Skeletal muscle tissue (tissue), 4 donors: ENCODE measurements around the gene IGFBP6. TPM values are rescaled to one million over a fixed set of nuclear protein-coding genes. Genes with fewer than 3 reads are reported as not detected.
"Not testable (repeated sequence)": the region's sequence is repeated elsewhere in the genome, so short reads cannot be mapped to it uniquely, and the experiment has no call there.

Source experiments
- H3K27ac ChIP-seq: one replicate; pipeline ENCODE4 v1.7.0; 2013; ENCODE audit warnings: mild to moderate bottlenecking, low read depth, low read length, inconsistent platforms
- H3K27me3 ChIP-seq, 3 donors: one replicate each; pipeline ENCODE4 v1.7.0; 2013; ENCODE audit warnings: low read length in 3 of 3; ENCODE audit not compliant: control insufficient read depth in 3 of 3, insufficient read depth in 3 of 3
- H3K36me3 ChIP-seq, 3 donors: one replicate each; pipeline ENCODE4 v1.7.0; 2013; ENCODE audit warnings: low read length in 3 of 3; ENCODE audit not compliant: control insufficient read depth in 3 of 3, insufficient read depth in 3 of 3
- H3K4me1 ChIP-seq, 3 donors: one replicate each; pipeline ENCODE4 v1.7.0; 2013; ENCODE audit warnings: low read length in 3 of 3, mild to moderate bottlenecking in 3 of 3; ENCODE audit not compliant: control insufficient read depth in 3 of 3, insufficient read depth in 3 of 3
- H3K4me3 ChIP-seq, 3 donors: one replicate each; pipeline ENCODE4 v1.7.0; 2013; ENCODE audit warnings: low read length in 3 of 3
- H3K9ac ChIP-seq, 3 donors: one replicate each; pipeline ENCODE4 v1.7.0; 2013; ENCODE audit warnings: low read length in 3 of 3, mild to moderate bottlenecking in 3 of 3, moderate library complexity in 2 of 3, low read depth in 1 of 3
- H3K9me3 ChIP-seq, 3 donors: one replicate each; pipeline ENCODE4 v1.7.0; 2013; ENCODE audit warnings: low read length in 3 of 3; ENCODE audit not compliant: control insufficient read depth in 3 of 3
- total RNA-seq: library from RNA; depleted of rRNA; stranded (reverse); fragments of >200 nt; gene quantifications from one replicate; pipeline ENCODE4 v1.2.3, GENCODE V29; 2014
- donor health status: Osteomylitis.

The IGFBP6 gene
- total RNA-seq, 1 donor from 2014 or later = 89.8 TPM

DNA sequence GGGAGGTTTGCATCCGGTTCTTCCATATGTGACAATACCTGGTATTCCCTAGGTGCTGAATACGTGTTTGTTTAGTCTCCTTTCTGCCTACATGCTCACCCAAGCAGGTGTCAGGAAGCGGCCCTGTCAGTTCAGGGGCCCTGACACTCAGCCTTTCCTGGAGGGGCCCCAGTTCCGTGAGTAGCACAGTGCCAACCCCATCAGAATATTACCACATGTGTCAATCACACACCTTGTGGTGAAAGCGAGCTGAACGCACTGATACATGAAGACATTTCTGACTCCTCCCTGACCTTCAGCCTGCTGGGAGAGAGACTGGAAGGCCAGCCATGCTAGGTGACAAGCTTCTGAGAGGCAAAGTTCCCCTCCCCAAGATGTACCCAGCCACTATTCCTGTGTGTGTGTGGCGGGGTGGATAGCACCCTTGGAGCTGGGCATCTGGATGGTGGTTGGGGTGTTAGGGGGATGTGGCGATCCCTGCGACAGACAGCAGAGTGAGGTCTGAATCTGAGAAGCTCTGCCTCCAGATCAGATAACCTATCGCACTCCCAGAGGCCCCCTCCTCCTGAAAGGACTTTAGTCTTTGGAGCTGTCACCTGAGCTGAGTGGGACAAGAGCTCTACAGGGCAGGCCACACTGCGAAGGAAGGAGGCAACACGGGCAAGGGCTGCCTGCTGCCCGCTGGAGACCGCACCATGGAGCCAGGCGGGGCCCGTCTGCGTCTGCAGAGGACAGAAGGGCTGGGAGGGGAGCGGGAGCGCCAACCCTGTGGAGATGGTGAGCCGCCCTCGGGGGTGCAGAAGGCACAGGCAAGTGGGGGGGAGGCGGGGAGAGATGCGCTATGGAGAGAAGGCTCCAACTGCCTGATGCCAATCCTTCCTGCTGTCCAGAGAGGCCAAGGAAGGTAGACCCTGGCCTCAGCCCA, 5.7 kb downstream of the IGFBP6 start, which contains the start of gene SOAT2:
Gene SOAT2 (plus strand): TSS at position 604 of the 925 bp plus-strand sequence. CDS start 92 bp downstream, at position 696.
- Histone ChIP-seq H3K36me3 (peaks cover 0 to 2% (median 0%) of the 10 kb centered on the region in 3 donors), H3K4me3 (no peak within 1 kb of the TSS), H3K9me3 (no peaks in the 10 kb centered on the region), H3K4me1 (peaks cover 14 to 21% (median 18%) of the 10 kb centered on the region in 3 donors), H3K27ac (no peak within 1 kb of the TSS), H3K9ac (no peak within 1 kb of the TSS), H3K27me3 (no peaks in the 10 kb centered on the region)

GRCh38 chr12:53103860-53104305, 6.4 kb downstream of the IGFBP6 start:
- peaks cover 10 to 14% (median 11%) of the 10 kb centered on the region in 3 donors for H3K4me1 ChIP-seq

DNA sequence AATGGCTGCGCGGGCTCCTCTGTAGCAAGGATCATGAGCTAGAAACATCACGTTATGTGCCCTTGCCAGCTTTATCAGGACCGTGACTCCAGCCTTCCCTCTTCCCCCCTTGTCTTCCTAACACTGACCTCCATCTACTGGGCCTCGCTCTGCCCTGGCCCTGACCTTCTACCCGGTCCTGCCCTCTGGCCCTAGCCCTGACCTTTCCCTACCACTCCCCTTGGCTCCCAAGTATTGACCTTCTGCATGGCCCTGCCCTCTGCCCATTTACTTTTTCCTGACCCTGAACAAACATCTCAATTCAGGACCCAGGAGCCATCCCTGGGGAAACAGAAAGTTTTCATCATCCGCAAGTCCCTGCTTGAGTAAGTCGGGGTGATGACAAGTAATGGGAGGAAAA, 7.8 kb downstream of the IGFBP6 start:
- no peaks in the 10 kb centered on the region for H3K9me3 ChIP-seq
- H3K4me3 ChIP-seq = no peak overlapping the region
- peaks cover 0 to 2% (median 0%) of the 10 kb centered on the region in 3 donors for H3K36me3 ChIP-seq
- peaks cover 3 to 8% (median 5%) of the 10 kb centered on the region in 3 donors for H3K4me1 ChIP-seq
- H3K27me3 ChIP-seq = no peaks in the 10 kb centered on the region
- no peak overlapping the region for H3K9ac ChIP-seq
- H3K27ac ChIP-seq = no peak overlapping the region

More at GRCh38 chr12:53103860-53104305, 6.4 kb downstream of the IGFBP6 start:
- Histone ChIP-seq H3K27ac (no peak overlapping the region), H3K27me3 (no peaks in the 10 kb centered on the region), H3K4me3 (no peak overlapping the region), H3K9ac (no peak overlapping the region), H3K9me3 (no peaks in the 10 kb centered on the region), H3K36me3 (peaks cover 0 to 2% (median 0%) of the 10 kb centered on the region in 3 donors)

GRCh38 chr12:53105712-53106439, 8.4 kb downstream of the IGFBP6 start:
- Histone ChIP-seq H3K27me3 (no peaks in the 10 kb centered on the region), H3K9ac (no peak overlapping the region), H3K36me3 (no peaks in the 10 kb centered on the region), H3K9me3 (no peaks in the 10 kb centered on the region), H3K27ac (no peak overlapping the region), H3K4me1 (peaks cover 0 to 8% (median 5%) of the 10 kb centered on the region in 3 donors), H3K4me3 (no peak overlapping the region)

DNA sequence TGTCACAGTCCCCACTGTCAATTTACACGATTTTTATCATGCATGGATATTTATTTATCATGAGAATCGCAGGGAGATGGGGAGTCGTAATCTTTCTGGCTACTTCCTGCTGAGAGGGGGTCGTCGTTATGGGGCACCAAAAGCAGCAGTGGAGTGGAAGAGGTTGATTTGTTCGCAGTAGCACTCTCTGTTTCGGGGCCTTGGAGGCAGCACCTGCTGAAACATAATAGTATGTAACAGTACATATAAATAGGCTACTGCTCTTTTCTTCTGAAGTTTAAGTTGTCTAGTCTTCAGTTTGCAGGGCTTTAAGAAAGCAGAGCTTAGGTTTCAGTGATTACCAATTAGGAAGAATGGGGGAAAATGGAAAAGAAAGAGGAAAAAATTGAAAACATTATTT, 9.7 kb downstream of the IGFBP6 start:
- no peak overlapping the region for H3K4me3 ChIP-seq
- H3K4me1 ChIP-seq = peaks cover 0 to 8% (median 5%) of the 10 kb centered on the region in 3 donors
- H3K27ac ChIP-seq = no peak overlapping the region
- no peaks in the 10 kb centered on the region for H3K9me3 ChIP-seq
- no peak overlapping the region for H3K9ac ChIP-seq
- H3K27me3 ChIP-seq = no peaks in the 10 kb centered on the region
- no peaks in the 10 kb centered on the region for H3K36me3 ChIP-seq

DNA sequence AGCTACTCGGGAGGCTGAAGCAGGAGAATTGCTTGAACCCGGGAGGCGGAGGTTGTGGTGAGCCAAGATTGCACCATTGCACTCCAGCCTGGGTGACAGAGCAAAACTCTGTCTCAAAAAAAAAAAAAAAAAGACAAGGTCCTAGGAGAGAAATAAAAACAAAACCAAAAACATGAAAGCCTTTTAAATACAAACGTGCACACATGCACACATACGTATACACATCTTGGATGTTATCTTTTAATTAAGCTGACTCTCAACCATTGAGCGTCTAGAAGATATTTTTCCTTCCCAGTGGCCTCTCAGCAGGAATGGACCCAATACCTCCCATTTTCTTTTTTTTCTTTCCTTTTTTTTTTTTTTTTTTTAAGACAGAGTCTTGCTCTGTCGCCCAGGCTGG, 15.0 kb downstream of the IGFBP6 start:
- not testable (repeated sequence) for H3K4me3 ChIP-seq, H3K27ac ChIP-seq, H3K9ac ChIP-seq, H3K27me3 ChIP-seq, H3K36me3 ChIP-seq, H3K9me3 ChIP-seq
- H3K4me1 ChIP-seq = peaks cover 7 to 25% (median 20%) of the 10 kb centered on the region in 3 donors

- Histone ChIP-seq H3K4me1 (peaks cover 7 to 25% (median 20%) of the 10 kb centered on the region in 3 donors), H3K27me3 (no peaks in the 10 kb centered on the region), H3K36me3 (no peaks in the 10 kb centered on the region), H3K9me3 (no peaks in the 10 kb centered on the region), H3K27ac (no peak overlapping the region), H3K9ac (no peak overlapping the region), H3K4me3 (no peak overlapping the region)
Observed at GRCh38 chr12:53113136-53113705, 15.8 kb downstream of the IGFBP6 start.

- Histone ChIP-seq H3K9me3 (no peaks in the 10 kb centered on the region), H3K27me3 (no peaks in the 10 kb centered on the region), H3K4me3 (no peak overlapping the region), H3K4me1 (peaks cover 7 to 25% (median 20%) of the 10 kb centered on the region in 3 donors), H3K9ac (no peak overlapping the region), H3K36me3 (no peaks in the 10 kb centered on the region), H3K27ac (no peak overlapping the region)
Observed at GRCh38 chr12:53113951-53114350, 16.5 kb downstream of the IGFBP6 start.

GRCh38 chr12:53115112-53115890, 17.8 kb downstream of the IGFBP6 start:
- no peaks in the 10 kb centered on the region for H3K9me3 ChIP-seq
- H3K9ac ChIP-seq = peak overlapping the region in 1 of 3 donors; percentile 50
- no peaks in the 10 kb centered on the region for H3K27me3 ChIP-seq
- H3K36me3 ChIP-seq = no peaks in the 10 kb centered on the region
- no peak overlapping the region for H3K4me3 ChIP-seq
- H3K4me1 ChIP-seq = peaks cover 7 to 25% (median 20%) of the 10 kb centered on the region in 3 donors
- peak overlapping the region; percentile 72 for H3K27ac ChIP-seq
